GM12878 (cell line): ENCODE data around the gene TTLL1.

Experiments
- BRCA1 ChIP-seq: IDR thresholded peaks from 2 replicates; pipeline ENCODE4 v1.6.1; 2011; ENCODE audit warnings: low read depth, low read length, improper control_type of control experiment
- CBX5 ChIP-seq: sonication (generic); IDR thresholded peaks from 2 replicates; pipeline ENCODE4 v1.6.1; 2016; ENCODE audit warnings: low read depth, moderate library complexity, mild to moderate bottlenecking, inconsistent platforms
- EGR1 ChIP-seq, 2 experiments: IDR thresholded peaks; 1 replicate in 1 of 2; 2 replicates in 1 of 2; pipeline ENCODE4 v1.6.1; 2011 to 2012; ENCODE audit warnings: low read depth in 2 of 2, low read length in 2 of 2, borderline replicate concordance in 1 of 2, mild to moderate bottlenecking in 1 of 2, moderate library complexity in 1 of 2
- EZH2 ChIP-seq: IDR thresholded peaks from 2 replicates; pipeline ENCODE4 v1.6.1; 2012; ENCODE audit warnings: low read depth, mild to moderate bottlenecking, control low read depth, inconsistent platforms, low read length, borderline replicate concordance; ENCODE audit not compliant: control insufficient read depth
- NRF1 ChIP-seq: conservative IDR thresholded peaks from 2 replicates; pipeline ENCODE4 v1.6.1; 2011; ENCODE audit warnings: mild to moderate bottlenecking, low read depth, low read length, improper control_type of control experiment
- POLR2A ChIP-seq: IDR thresholded peaks from 2 replicates; pipeline ENCODE4 v1.6.1; 2011; ENCODE audit warnings: low read depth, mild to moderate bottlenecking, low read length
- POLR2AphosphoS5 ChIP-seq: IDR thresholded peaks from 2 replicates; pipeline ENCODE4 v1.6.1; 2011; ENCODE audit warnings: mild to moderate bottlenecking, low read length, inconsistent platforms
- SP1 ChIP-seq: IDR thresholded peaks from one replicate; pipeline ENCODE4 v1.6.1; 2011; ENCODE audit warnings: low read depth, low read length
- SRF ChIP-seq, 2 experiments: IDR thresholded peaks; 2 replicates each; pipeline ENCODE4 v1.6.1; 2011; ENCODE audit warnings: low read depth in 2 of 2, low read length in 2 of 2, mild to moderate bottlenecking in 1 of 2, moderate library complexity in 1 of 2
- TAF1 ChIP-seq: IDR thresholded peaks from 2 replicates; pipeline ENCODE4 v1.6.1; 2011; ENCODE audit warnings: mild to moderate bottlenecking, low read depth, low read length, borderline replicate concordance
- TF ChIP-seq, protein P1 (sequence below), 3 experiments: IDR thresholded peaks in 2 of 3; conservative IDR thresholded peaks in 1 of 3; 2 replicates each; pipeline ENCODE4 v1.5.1; 2011; ENCODE audit warnings: low read depth in 3 of 3, low read length in 3 of 3, mild to moderate bottlenecking in 3 of 3, control low read depth in 2 of 3, moderate library complexity in 2 of 3, inconsistent platforms in 1 of 3, mixed read lengths in 1 of 3; ENCODE audit not compliant: control insufficient read depth in 2 of 3, insufficient read depth in 1 of 3; ENCODE audit errors: extremely low read depth in 1 of 3
- TF ChIP-seq, protein P2 (sequence below): IDR thresholded peaks from 2 replicates; pipeline ENCODE4 v1.6.1; 2012; ENCODE audit warnings: mild to moderate bottlenecking, low read depth, low read length
- TF ChIP-seq, protein P3 (sequence below): IDR thresholded peaks from 2 replicates; pipeline ENCODE4 v1.6.1; 2012; ENCODE audit warnings: low read depth, low read length, improper control_type of control experiment

DNA sequence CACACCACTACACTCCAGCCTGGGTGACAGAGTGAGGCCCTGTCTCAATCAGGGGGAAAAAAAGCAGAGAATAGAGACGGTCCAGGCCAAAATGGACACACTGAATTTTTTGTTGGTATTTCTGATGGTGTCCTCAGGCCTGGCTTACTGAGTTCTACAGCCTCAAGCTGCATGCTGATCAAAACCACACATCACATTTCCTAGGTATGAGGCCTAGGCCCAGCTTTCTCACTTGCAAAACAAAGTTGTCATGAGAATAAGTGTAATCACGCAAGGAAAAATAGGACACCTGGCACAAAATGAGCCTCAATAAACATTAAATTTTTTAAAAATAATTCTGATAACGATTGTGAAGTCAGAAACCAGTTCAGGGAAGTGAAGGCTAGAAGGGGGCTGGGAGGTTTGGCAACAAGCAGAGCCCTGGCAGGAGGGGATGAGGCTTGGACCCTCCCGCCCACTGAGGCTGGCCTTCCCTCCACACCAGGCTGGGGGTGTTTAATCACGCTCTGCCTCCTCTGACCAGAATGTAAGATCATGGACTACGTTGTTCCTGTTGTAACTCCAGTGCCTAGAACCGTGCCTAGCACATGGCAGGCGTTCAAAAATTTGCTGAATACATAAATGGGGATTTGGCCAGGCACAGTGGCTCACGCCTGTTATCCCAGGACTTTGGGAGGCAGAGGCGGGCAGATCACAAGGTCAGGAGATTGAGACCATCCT is 92.4 kb downstream of the TTLL1 start:
- no peak for TF ChIP-seq TAF1
- TF ChIP-seq POLR2AphosphoS5 = no peak
- TF ChIP-seq NRF1 = no peak
- TF ChIP-seq POLR2A = no peak
- no peak for TF ChIP-seq SRF (IDR thresholded peaks at IDR 0.05; ENCODE audit: low read depth in 2 of 2, low read length in 2 of 2)
- no peak for TF ChIP-seq SP1
- TF ChIP-seq, protein P1, sequence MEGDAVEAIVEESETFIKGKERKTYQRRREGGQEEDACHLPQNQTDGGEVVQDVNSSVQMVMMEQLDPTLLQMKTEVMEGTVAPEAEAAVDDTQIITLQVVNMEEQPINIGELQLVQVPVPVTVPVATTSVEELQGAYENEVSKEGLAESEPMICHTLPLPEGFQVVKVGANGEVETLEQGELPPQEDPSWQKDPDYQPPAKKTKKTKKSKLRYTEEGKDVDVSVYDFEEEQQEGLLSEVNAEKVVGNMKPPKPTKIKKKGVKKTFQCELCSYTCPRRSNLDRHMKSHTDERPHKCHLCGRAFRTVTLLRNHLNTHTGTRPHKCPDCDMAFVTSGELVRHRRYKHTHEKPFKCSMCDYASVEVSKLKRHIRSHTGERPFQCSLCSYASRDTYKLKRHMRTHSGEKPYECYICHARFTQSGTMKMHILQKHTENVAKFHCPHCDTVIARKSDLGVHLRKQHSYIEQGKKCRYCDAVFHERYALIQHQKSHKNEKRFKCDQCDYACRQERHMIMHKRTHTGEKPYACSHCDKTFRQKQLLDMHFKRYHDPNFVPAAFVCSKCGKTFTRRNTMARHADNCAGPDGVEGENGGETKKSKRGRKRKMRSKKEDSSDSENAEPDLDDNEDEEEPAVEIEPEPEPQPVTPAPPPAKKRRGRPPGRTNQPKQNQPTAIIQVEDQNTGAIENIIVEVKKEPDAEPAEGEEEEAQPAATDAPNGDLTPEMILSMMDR (IDR thresholded peaks at IDR 0.05 in 2 of 3, conservative IDR thresholded peaks at IDR 0.05 in 1 of 3; ENCODE audit: control insufficient read depth in 2 of 3, extremely low read depth in 1 of 3, insufficient read depth in 1 of 3, low read depth in 3 of 3, low read length in 3 of 3) = no peak
- TF ChIP-seq, protein P2, sequence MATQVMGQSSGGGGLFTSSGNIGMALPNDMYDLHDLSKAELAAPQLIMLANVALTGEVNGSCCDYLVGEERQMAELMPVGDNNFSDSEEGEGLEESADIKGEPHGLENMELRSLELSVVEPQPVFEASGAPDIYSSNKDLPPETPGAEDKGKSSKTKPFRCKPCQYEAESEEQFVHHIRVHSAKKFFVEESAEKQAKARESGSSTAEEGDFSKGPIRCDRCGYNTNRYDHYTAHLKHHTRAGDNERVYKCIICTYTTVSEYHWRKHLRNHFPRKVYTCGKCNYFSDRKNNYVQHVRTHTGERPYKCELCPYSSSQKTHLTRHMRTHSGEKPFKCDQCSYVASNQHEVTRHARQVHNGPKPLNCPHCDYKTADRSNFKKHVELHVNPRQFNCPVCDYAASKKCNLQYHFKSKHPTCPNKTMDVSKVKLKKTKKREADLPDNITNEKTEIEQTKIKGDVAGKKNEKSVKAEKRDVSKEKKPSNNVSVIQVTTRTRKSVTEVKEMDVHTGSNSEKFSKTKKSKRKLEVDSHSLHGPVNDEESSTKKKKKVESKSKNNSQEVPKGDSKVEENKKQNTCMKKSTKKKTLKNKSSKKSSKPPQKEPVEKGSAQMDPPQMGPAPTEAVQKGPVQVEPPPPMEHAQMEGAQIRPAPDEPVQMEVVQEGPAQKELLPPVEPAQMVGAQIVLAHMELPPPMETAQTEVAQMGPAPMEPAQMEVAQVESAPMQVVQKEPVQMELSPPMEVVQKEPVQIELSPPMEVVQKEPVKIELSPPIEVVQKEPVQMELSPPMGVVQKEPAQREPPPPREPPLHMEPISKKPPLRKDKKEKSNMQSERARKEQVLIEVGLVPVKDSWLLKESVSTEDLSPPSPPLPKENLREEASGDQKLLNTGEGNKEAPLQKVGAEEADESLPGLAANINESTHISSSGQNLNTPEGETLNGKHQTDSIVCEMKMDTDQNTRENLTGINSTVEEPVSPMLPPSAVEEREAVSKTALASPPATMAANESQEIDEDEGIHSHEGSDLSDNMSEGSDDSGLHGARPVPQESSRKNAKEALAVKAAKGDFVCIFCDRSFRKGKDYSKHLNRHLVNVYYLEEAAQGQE = no peak
- no peak for TF ChIP-seq EZH2
- TF ChIP-seq BRCA1 = no peak
- no peak for TF ChIP-seq EGR1 (IDR thresholded peaks at IDR 0.05; ENCODE audit: borderline replicate concordance in 1 of 2, low read depth in 2 of 2, low read length in 2 of 2)
- TF ChIP-seq, protein P3, sequence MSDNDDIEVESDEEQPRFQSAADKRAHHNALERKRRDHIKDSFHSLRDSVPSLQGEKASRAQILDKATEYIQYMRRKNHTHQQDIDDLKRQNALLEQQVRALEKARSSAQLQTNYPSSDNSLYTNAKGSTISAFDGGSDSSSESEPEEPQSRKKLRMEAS = no peak
- TF ChIP-seq CBX5 = no peak
